A549 (cell line): Measurements from ENCODE around the gene POLE.

Source experiments
- CEBPB ChIP-seq, 2 experiments: fragments of >200 bp in 1 of 2; sonication (Bioruptor Twin) in 1 of 2; formaldehyde crosslinking in 1 of 2; IDR thresholded peaks; 2 replicates each; pipeline ENCODE4 v1.6.1; 2012 to 2016
- CHD2 ChIP-seq: fragments of 150-350 bp; IDR thresholded peaks from 2 replicates; pipeline ENCODE4 v1.6.1; 2014; ENCODE audit warnings: low read length; ENCODE audit not compliant: partially characterized antibody
- HOXA7 ChIP-seq: fragments of 250-450 bp; sonication (Bioruptor Pico); IDR thresholded peaks from 2 replicates; pipeline ENCODE4 v1.5.0; 2020; ENCODE audit warnings: mild to moderate bottlenecking, moderate library complexity
- JUN ChIP-seq, 2 experiments: fragments of >200 bp; sonication (Bioruptor Twin); formaldehyde crosslinking; IDR thresholded peaks; 2 replicates in 1 of 2; 3 replicates in 1 of 2; pipeline ENCODE4 v1.6.1; 2016 to 2017
- JUNB ChIP-seq: fragments of >200 bp; sonication (Bioruptor Twin); formaldehyde crosslinking; IDR thresholded peaks from 2 replicates; pipeline ENCODE4 v1.6.1; 2016
- MAFK ChIP-seq: fragments of 450-650 bp; IDR thresholded peaks from 2 replicates; pipeline ENCODE4 v1.6.1; 2014; ENCODE audit not compliant: partially characterized antibody
- MYC ChIP-seq: IDR thresholded peaks from 2 replicates; pipeline ENCODE4 v1.6.1; 2012; ENCODE audit warnings: mild to moderate bottlenecking, inconsistent platforms, low read length, improper control_type of control experiment, borderline replicate concordance
- NFE2L2 ChIP-seq: fragments of 150-350 bp; conservative IDR thresholded peaks from 2 replicates; pipeline ENCODE4 v1.6.1; 2014; ENCODE audit warnings: low read length
- NPAS2 ChIP-seq: fragments of 250-450 bp; sonication (Bioruptor Pico); IDR thresholded peaks from 2 replicates; pipeline ENCODE4 v1.8.0; 2022; ENCODE audit warnings: mild to moderate bottlenecking, moderate library complexity, borderline replicate concordance
- POLR2A ChIP-seq: IDR thresholded peaks from 2 replicates; pipeline ENCODE4 v1.6.1; 2012; ENCODE audit warnings: mild to moderate bottlenecking, low read length
- TFCP2L1 ChIP-seq: fragments of 250-450 bp; sonication (Bioruptor Pico); IDR thresholded peaks from 2 replicates; pipeline ENCODE4 v1.5.0; 2021; ENCODE audit warnings: mild to moderate bottlenecking
- TF ChIP-seq, protein P1 (sequence below): fragments of >200 bp; sonication (Bioruptor Twin); formaldehyde crosslinking; IDR thresholded peaks from 3 replicates; pipeline ENCODE4 v1.5.1; 2016
- TF ChIP-seq, protein P2 (sequence below): fragments of >200 bp; sonication (Bioruptor Twin); formaldehyde crosslinking; IDR thresholded peaks from 2 replicates; pipeline ENCODE4 v1.6.1; 2016

DNA sequence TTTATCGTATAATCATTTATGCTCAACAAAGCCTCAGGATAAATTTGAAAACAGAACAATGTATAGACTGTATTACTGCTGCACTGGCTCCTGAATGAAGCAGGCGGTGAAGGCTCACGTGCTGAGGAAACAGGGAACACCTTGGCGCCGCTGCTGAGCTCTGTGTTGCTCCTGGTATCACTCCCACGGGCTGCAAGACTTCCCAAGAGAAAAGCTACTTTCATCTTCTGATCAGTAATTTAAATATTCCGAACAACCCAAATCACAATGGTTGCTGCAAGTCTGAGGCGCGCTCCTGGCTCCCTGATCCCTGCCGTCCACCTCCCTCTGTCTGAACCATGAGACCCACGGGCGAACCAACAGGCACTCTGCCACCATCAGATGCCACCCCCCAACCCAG is 39.2 kb upstream of the POLE start:
- TF ChIP-seq, protein P1, sequence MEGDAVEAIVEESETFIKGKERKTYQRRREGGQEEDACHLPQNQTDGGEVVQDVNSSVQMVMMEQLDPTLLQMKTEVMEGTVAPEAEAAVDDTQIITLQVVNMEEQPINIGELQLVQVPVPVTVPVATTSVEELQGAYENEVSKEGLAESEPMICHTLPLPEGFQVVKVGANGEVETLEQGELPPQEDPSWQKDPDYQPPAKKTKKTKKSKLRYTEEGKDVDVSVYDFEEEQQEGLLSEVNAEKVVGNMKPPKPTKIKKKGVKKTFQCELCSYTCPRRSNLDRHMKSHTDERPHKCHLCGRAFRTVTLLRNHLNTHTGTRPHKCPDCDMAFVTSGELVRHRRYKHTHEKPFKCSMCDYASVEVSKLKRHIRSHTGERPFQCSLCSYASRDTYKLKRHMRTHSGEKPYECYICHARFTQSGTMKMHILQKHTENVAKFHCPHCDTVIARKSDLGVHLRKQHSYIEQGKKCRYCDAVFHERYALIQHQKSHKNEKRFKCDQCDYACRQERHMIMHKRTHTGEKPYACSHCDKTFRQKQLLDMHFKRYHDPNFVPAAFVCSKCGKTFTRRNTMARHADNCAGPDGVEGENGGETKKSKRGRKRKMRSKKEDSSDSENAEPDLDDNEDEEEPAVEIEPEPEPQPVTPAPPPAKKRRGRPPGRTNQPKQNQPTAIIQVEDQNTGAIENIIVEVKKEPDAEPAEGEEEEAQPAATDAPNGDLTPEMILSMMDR = no peak
- TF ChIP-seq POLR2A (no peak), TFCP2L1 (no peak), MYC (no peak), CEBPB (IDR thresholded peaks at IDR 0.05) (no peak), NFE2L2 (no peak), MAFK (no peak), NPAS2 (CRISPR knock-in tag) (no peak), JUNB (no peak), JUN (IDR thresholded peaks at IDR 0.05) (no peak), CHD2 (no peak), HOXA7 (CRISPR knock-in tag) (no peak)
- TF ChIP-seq, protein P2, sequence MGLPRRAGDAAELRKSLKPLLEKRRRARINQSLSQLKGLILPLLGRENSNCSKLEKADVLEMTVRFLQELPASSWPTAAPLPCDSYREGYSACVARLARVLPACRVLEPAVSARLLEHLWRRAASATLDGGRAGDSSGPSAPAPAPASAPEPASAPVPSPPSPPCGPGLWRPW = no peak
